Liver (tissue), 9 donors: Measurements from ENCODE around the gene CACNG6. TPM values are rescaled to one million over a fixed set of nuclear protein-coding genes. Genes with fewer than 3 reads are reported as not detected.

Experiments used
- DNase-seq: peaks from one replicate; pipeline ENCODE4 v3.0.0-alpha.2; 2017; ENCODE audit warnings: low spot score
- H3K27ac ChIP-seq, 2 donors: one replicate each; pipeline ENCODE4 v1.7.0; 2013; ENCODE audit warnings: inconsistent platforms in 2 of 2, low read length in 2 of 2, control low read depth in 1 of 2, low read depth in 1 of 2, mild to moderate bottlenecking in 1 of 2
- H3K27me3 ChIP-seq, 4 donors: one replicate each; pipeline versions ENCODE4 v1.6.1 to v1.7.0; 2013; ENCODE audit warnings: low read length in 3 of 4, inconsistent platforms in 1 of 4, mild to moderate bottlenecking in 1 of 4, moderate library complexity in 1 of 4; ENCODE audit not compliant: control insufficient read depth in 4 of 4, insufficient read depth in 4 of 4
- H3K36me3 ChIP-seq, 4 donors: one replicate each; pipeline versions ENCODE4 v1.6.1 to v1.7.0; 2013; ENCODE audit warnings: low read length in 3 of 4, mild to moderate bottlenecking in 3 of 4, low read depth in 1 of 4, moderate library complexity in 1 of 4; ENCODE audit not compliant: control insufficient read depth in 4 of 4, insufficient read depth in 3 of 4
- H3K4me1 ChIP-seq, 4 donors: one replicate each; pipeline versions ENCODE4 v1.6.1 to v1.7.0; 2013; ENCODE audit warnings: low read length in 3 of 4, mild to moderate bottlenecking in 3 of 4, moderate library complexity in 1 of 4; ENCODE audit not compliant: control insufficient read depth in 4 of 4, insufficient read depth in 4 of 4
- H3K4me3 ChIP-seq, 3 donors: one replicate each; pipeline versions ENCODE4 v1.6.1 to v1.7.0; 2013; ENCODE audit warnings: low read length in 3 of 3, control low read depth in 1 of 3, low read depth in 1 of 3, mild to moderate bottlenecking in 1 of 3
- H3K9ac ChIP-seq, 2 donors: one replicate each; pipeline ENCODE4 v1.7.0; 2013; ENCODE audit warnings: low read length in 2 of 2, mild to moderate bottlenecking in 2 of 2, moderate library complexity in 2 of 2, control low read depth in 1 of 2, low read depth in 1 of 2
- H3K9me3 ChIP-seq, 4 donors: one replicate each; pipeline versions ENCODE4 v1.6.1 to v1.7.0; 2013; ENCODE audit warnings: low read length in 3 of 4; ENCODE audit not compliant: control insufficient read depth in 4 of 4
- ATF3 ChIP-seq: IDR thresholded peaks from 2 replicates; pipeline ENCODE4 v1.6.1; 2016; ENCODE audit warnings: antibody characterized with exemption
- CTCF ChIP-seq: fragments of 150-350 bp; IDR thresholded peaks from 2 replicates; pipeline ENCODE4 v1.5.1; 2017; ENCODE audit warnings: improper control_type of control experiment, low read depth, low read length; ENCODE audit not compliant: missing input control
- EGR1 ChIP-seq, 2 donors: IDR thresholded peaks; 2 replicates each; pipeline ENCODE4 v1.6.1; 2016 to 2018; ENCODE audit warnings: antibody characterized with exemption in 2 of 2, low read depth in 2 of 2
- HNF4G ChIP-seq: IDR thresholded peaks from 2 replicates; pipeline ENCODE4 v1.6.1; 2016; ENCODE audit warnings: antibody characterized with exemption
- JUND ChIP-seq, 2 donors: IDR thresholded peaks; 2 replicates each; pipeline ENCODE4 v1.6.1; 2016; ENCODE audit warnings: antibody characterized with exemption in 2 of 2
- MAX ChIP-seq: IDR thresholded peaks from 2 replicates; pipeline ENCODE4 v1.6.1; 2016; ENCODE audit warnings: antibody characterized with exemption
- NR2F2 ChIP-seq: IDR thresholded peaks from 2 replicates; pipeline ENCODE4 v1.6.1; 2016; ENCODE audit warnings: antibody characterized with exemption
- RAD21 ChIP-seq, 2 donors: IDR thresholded peaks; 2 replicates each; pipeline ENCODE4 v1.6.1; 2016; ENCODE audit warnings: antibody characterized with exemption in 2 of 2, mild to moderate bottlenecking in 2 of 2
- REST ChIP-seq: IDR thresholded peaks from 2 replicates; pipeline ENCODE4 v1.6.1; 2016; ENCODE audit warnings: antibody characterized with exemption, mild to moderate bottlenecking
- SP1 ChIP-seq: IDR thresholded peaks from 2 replicates; pipeline ENCODE4 v1.6.1; 2018; ENCODE audit warnings: antibody characterized with exemption, mild to moderate bottlenecking
- TAF1 ChIP-seq: conservative IDR thresholded peaks from 2 replicates; pipeline ENCODE4 v1.6.1; 2016; ENCODE audit warnings: antibody characterized with exemption, mild to moderate bottlenecking
- YY1 ChIP-seq: IDR thresholded peaks from 2 replicates; pipeline ENCODE4 v1.6.1; 2016; ENCODE audit warnings: antibody characterized with exemption, mild to moderate bottlenecking
- WGBS: extraction: QIAGEN DNeasy Blood & Tissue Kit; methylation state at CpG from one replicate; pipeline ENCODE4 v1.1.7; 2013; 5-methylcytosine and 5-hydroxymethylcytosine counted together
- polyA plus RNA-seq, 2 donors: library from polyadenylated mRNA; stranded (reverse) in 1 of 2; unstranded in 1 of 2; fragments of 200-250 nt in 1 of 2; fragments of >200 nt in 1 of 2; fragmentation: Nextera tagmentation in 1 of 2; extraction: Ambion mirVana in 1 of 2; gene quantifications; one replicate each; pipeline versions ENCODE4 v1.2.1 to v1.2.3, GENCODE V29; 2013 to 2015
- total RNA-seq, 2 donors: library from RNA; depleted of rRNA; stranded (reverse); fragments of >200 nt; gene quantifications; one replicate each; pipeline ENCODE4 v1.2.3, GENCODE V29; 2014
- donor health status: healthy.
- donor health status: healthy.
- donor health status: healthy.
- donor health status: healthy.
- donor health status: healthy.

CACNG6 gene
- total and polyA plus RNA-seq, 4 donors: not detected

- H3K27me3 ChIP-seq: no peaks in the 10 kb centered on the region
Observed at GRCh38 chr19:54029930-54030490, 38.6 kb downstream of the CACNG6 start.

GRCh38 chr19:54030895-54031586 lies 39.6 kb downstream of the CACNG6 start:
- H3K4me1 ChIP-seq: no peaks in the 10 kb centered on the region
- no peaks in the 10 kb centered on the region for H3K9me3 ChIP-seq
- WGBS: 39% methylated on average over 13 of the region's 13 CpGs
- DNase-seq: no peak
- no peaks in the 10 kb centered on the region for H3K36me3 ChIP-seq
- H3K9ac ChIP-seq: no peak overlapping the region
- TF ChIP-seq JUND (IDR thresholded peaks at IDR 0.05): no peak
- TF ChIP-seq YY1: no peak
- TF ChIP-seq TAF1: no peak
- TF ChIP-seq NR2F2: no peak
- TF ChIP-seq REST: no peak
- TF ChIP-seq RAD21 (IDR thresholded peaks at IDR 0.05): peak in 1 of 2 donors; percentile 5
- H3K4me3 ChIP-seq: no peak overlapping the region
- H3K27me3 ChIP-seq: peaks cover 0 to 3% (median 0%) of the 10 kb centered on the region in 4 donors
- no peak overlapping the region for H3K27ac ChIP-seq

More at GRCh38 chr19:54029930-54030490, 38.6 kb downstream of the CACNG6 start:
- Histone ChIP-seq H3K9ac (no peak overlapping the region), H3K36me3 (no peaks in the 10 kb centered on the region), H3K4me1 (no peaks in the 10 kb centered on the region), H3K4me3 (no peak overlapping the region), H3K9me3 (no peaks in the 10 kb centered on the region), H3K27ac (no peak overlapping the region)
- WGBS: 33% methylated on average over 9 of the region's 9 CpGs
- TF ChIP-seq ATF3 (no peak), HNF4G (no peak), SP1 (no peak), EGR1 (IDR thresholded peaks at IDR 0.05; ENCODE audit: low read depth in 2 of 2) (no peak), RAD21 (IDR thresholded peaks at IDR 0.05) (peak; percentile 54 to 72), JUND (IDR thresholded peaks at IDR 0.05) (no peak), MAX (no peak), CTCF (peak; percentile 61), TAF1 (no peak)
- peak; percentile 57 for DNase-seq
